ENCODE results near the gene LYRM1. TPM values are rescaled to one million over a fixed set of nuclear protein-coding genes. Genes with fewer than 3 reads are reported as not detected.

Gene LYRM1
- total and polyA plus RNA-seq, 2 of the 4 experiments (the other 2 are of a cell fraction): 19.0 to 35.0 TPM

GRCh38 chr16:20928774-20929411 is 28.3 kb downstream of the LYRM1 start:
- H3K36me3 ChIP-seq (ENCODE audit: control insufficient read depth, insufficient read depth, low read length): 0 out of 2 replicates have a peak, but pooled peaks cover 1% of the 10 kb centered on the region
- H2AK5ac ChIP-seq (ENCODE audit: low read depth, low read length): no peak overlapping the region
- H3K4ac ChIP-seq (ENCODE audit: low read depth, low read length): no peak overlapping the region
- H3K4me1 ChIP-seq (ENCODE audit: control insufficient read depth, insufficient read depth, low read length): no peaks in the 10 kb centered on the region; the same call in 1 of the 2 replicates
- H3K56ac ChIP-seq (ENCODE audit: extremely low read depth, insufficient read depth, low read length): no peak overlapping the region
- H3K79me1 ChIP-seq (ENCODE audit: low read depth in 1 of 2, low read length in 2 of 2): no peaks in the 10 kb centered on the region
- no peak overlapping the region for H3K23ac ChIP-seq (ENCODE audit: low read depth, low read length)
- dilution Hi-C loops (cut with HindIII; ENCODE audit: low sequenced_read_pairs, unreplicated experiment) (no loop called here), in situ Hi-C loops (cut with MboI; ENCODE audit: low sequenced_read_pairs) (no loop called here), intact Hi-C loops (cut with micrococcal nuclease) (no loop called here)
- H3K4me2 ChIP-seq (ENCODE audit: low read depth, low read length): no peak overlapping the region
- H4K8ac ChIP-seq (ENCODE audit: low read depth in 2 of 2, low read length in 2 of 2): no peak overlapping the region
- no peak overlapping the region for H2AK9ac ChIP-seq (replicated peaks; ENCODE audit: low read depth, low read length, poor library complexity)
- H3K4me3 ChIP-seq (ENCODE audit: insufficient read depth, low read depth, low read length): no peak overlapping the region
- no peak overlapping the region for H3K14ac ChIP-seq (replicated peaks; ENCODE audit: low read depth, low read length)
- ChIA-PET CTCF (interaction anchor here (0.6 to 0.7 kb wide), 2 partner anchors 9 to 13 kb away, joined by 3 to 4 read pairs; no protein-coding TSS in a partner anchor), POLR2A (ENCODE audit: unreplicated experiment) (no interaction called here)
- no TSS peak for BruUV-seq (replicated peaks)
- DNase-seq (no peak), ATAC-seq (ENCODE audit: low read depth) (no peak)
- H2AFZ ChIP-seq (replicated peaks; ENCODE audit: low read length, poor library complexity): no peak overlapping the region
- no peaks in the 10 kb centered on the region for H4K20me1 ChIP-seq (ENCODE audit: insufficient read depth, low read length)
- H3K18ac ChIP-seq (ENCODE audit: low read depth, low read length): no peak overlapping the region
- H3K9ac ChIP-seq (ENCODE audit: low read depth, low read length): no peak overlapping the region
- TF ChIP-seq RAD21 (IDR thresholded peaks at IDR 0.05; ENCODE audit: low read length) (no peak), CHD1 (IDR thresholded peaks at IDR 0.05; ENCODE audit: low read depth, low read length) (no peak), RCOR1 (IDR thresholded peaks at IDR 0.05; ENCODE audit: insufficient replicate concordance, low read length) (no peak), CTCF (conservative IDR thresholded peaks at IDR 0.05; ENCODE audit: low read depth, low read length) (no peak), RFX5 (IDR thresholded peaks at IDR 0.05; ENCODE audit: low read depth, low read length) (no peak), MAFK (IDR thresholded peaks at IDR 0.05; ENCODE audit: low read depth, low read length) (no peak), CEBPB (IDR thresholded peaks at IDR 0.05; ENCODE audit: low read depth, low read length) (no peak), BHLHE40 (IDR thresholded peaks at IDR 0.05; ENCODE audit: low read depth, low read length) (no peak)
- no CpG with 5 or more reads among the region's 5 CpGs for WGBS, 2 experiments (ENCODE audit: extremely low coverage in 2 of 2, insufficient read length in 1 of 2)
- no peaks in the 10 kb centered on the region for H3K27me3 ChIP-seq (ENCODE audit: control insufficient read depth, insufficient read depth, low read length)
- no peaks in the 10 kb centered on the region for H3K9me3 ChIP-seq (ENCODE audit: control insufficient read depth, insufficient read depth, low read length)
- H2BK15ac ChIP-seq (ENCODE audit: low read depth, low read length): no peak overlapping the region
- no peak overlapping the region for H4K91ac ChIP-seq (ENCODE audit: insufficient read depth, low read depth, low read length)
- no peak overlapping the region for H2BK5ac ChIP-seq (ENCODE audit: low read depth, low read length, poor library complexity, severe bottlenecking)
- no peak overlapping the region for H4K5ac ChIP-seq (ENCODE audit: low read depth, low read length)
- H3K9me1 ChIP-seq (ENCODE audit: insufficient read depth, low read length): no peaks in the 10 kb centered on the region
- no peak overlapping the region for H2BK120ac ChIP-seq (ENCODE audit: low read depth, low read length)
- H2BK20ac ChIP-seq (ENCODE audit: low read depth, low read length): no peak overlapping the region
- H3K27ac ChIP-seq (ENCODE audit: insufficient read depth, low read length): no peak overlapping the region

All from IMR-90 (cell line).